H9 (cell line): ENCODE data around the gene ORC1. TPM values are rescaled to one million over a fixed set of nuclear protein-coding genes. Genes with fewer than 3 reads are reported as not detected.
A peak's percentile ranks its signal among the peaks of the same experiment; 100 is the strongest.

Experiments used
- DNase-seq: peaks from one replicate; pipeline ENCODE4 v3.0.0-alpha.2; 2017
- H2AFZ ChIP-seq: one replicate; pipeline ENCODE4 v1.6.1; 2013; ENCODE audit warnings: mild to moderate bottlenecking, low read length, control low read depth, moderate library complexity
- H2AK5ac ChIP-seq: 2 replicates; pipeline ENCODE4 v1.6.1; 2013; ENCODE audit warnings: low read length, control low read depth, mixed read lengths; ENCODE audit not compliant: insufficient read length
- H2BK120ac ChIP-seq: one replicate; pipeline ENCODE4 v1.6.1; 2013; ENCODE audit warnings: low read depth, mild to moderate bottlenecking, low read length, control low read depth, inconsistent platforms; ENCODE audit not compliant: poor library complexity, severe bottlenecking
- H2BK12ac ChIP-seq: 2 replicates; pipeline ENCODE4 v1.6.1; 2013; ENCODE audit warnings: low read length, control low read depth, mixed read lengths, low read depth; ENCODE audit not compliant: insufficient read length
- H2BK15ac ChIP-seq: 2 replicates; pipeline ENCODE4 v1.6.1; 2013; ENCODE audit warnings: low read depth, low read length, control low read depth
- H2BK20ac ChIP-seq: one replicate; pipeline ENCODE4 v1.6.1; 2013; ENCODE audit warnings: low read depth, mild to moderate bottlenecking, low read length, control low read depth, inconsistent platforms; ENCODE audit not compliant: poor library complexity, severe bottlenecking
- H2BK5ac ChIP-seq: 2 replicates; pipeline ENCODE4 v1.6.1; 2013; ENCODE audit warnings: low read length, control low read depth, mixed read lengths; ENCODE audit not compliant: insufficient read length
- H3K14ac ChIP-seq: 2 replicates; pipeline ENCODE4 v1.6.1; 2013; ENCODE audit warnings: low read length, control low read depth; ENCODE audit not compliant: insufficient read depth
- H3K18ac ChIP-seq: 2 replicates; pipeline ENCODE4 v1.6.1; 2013; ENCODE audit warnings: low read depth, mild to moderate bottlenecking, mixed read lengths, low read length, control low read depth; ENCODE audit not compliant: insufficient read length
- H3K23ac ChIP-seq: 2 replicates; pipeline ENCODE4 v1.6.1; 2013; ENCODE audit warnings: low read length, control low read depth, mixed read lengths, low read depth; ENCODE audit not compliant: insufficient read length
- H3K23me2 ChIP-seq: 2 replicates; pipeline ENCODE4 v1.6.1; 2013; ENCODE audit warnings: low read depth, mild to moderate bottlenecking, mixed read lengths, low read length, control low read depth; ENCODE audit not compliant: insufficient read length, poor library complexity, severe bottlenecking
- H3K27ac ChIP-seq: 2 replicates; pipeline ENCODE4 v1.5.1; 2013; ENCODE audit warnings: low read length, control low read depth, mixed read lengths, low read depth; ENCODE audit not compliant: insufficient read length
- H3K27me3 ChIP-seq: 2 replicates; pipeline ENCODE4 v1.6.1; 2013; ENCODE audit warnings: low read length, control low read depth, inconsistent platforms; ENCODE audit not compliant: insufficient read depth
- H3K4ac ChIP-seq: 2 replicates; pipeline ENCODE4 v1.6.1; 2013; ENCODE audit warnings: low read depth, mild to moderate bottlenecking, control low read depth, inconsistent platforms, low read length, moderate library complexity
- H3K4me1 ChIP-seq: 2 replicates; pipeline ENCODE4 v1.6.1; 2013; ENCODE audit warnings: low read length, control low read depth, inconsistent platforms; ENCODE audit not compliant: insufficient read depth
- H3K4me2 ChIP-seq: 2 replicates; pipeline ENCODE4 v1.6.1; 2013; ENCODE audit warnings: low read length, control low read depth, mixed read lengths; ENCODE audit not compliant: insufficient read length, insufficient read depth
- H3K56ac ChIP-seq: 2 replicates; pipeline ENCODE4 v1.6.1; 2013; ENCODE audit warnings: low read depth, mild to moderate bottlenecking, mixed read lengths, low read length, control low read depth; ENCODE audit not compliant: insufficient read length
- H3K79me1 ChIP-seq: 2 replicates; pipeline ENCODE4 v1.6.1; 2013; ENCODE audit warnings: low read depth, mild to moderate bottlenecking, moderate library complexity, low read length, control low read depth, inconsistent platforms; ENCODE audit not compliant: insufficient read depth, poor library complexity, severe bottlenecking
- H3K79me2 ChIP-seq: 2 replicates; pipeline ENCODE4 v1.6.1; 2013; ENCODE audit warnings: low read length, control low read depth, inconsistent platforms; ENCODE audit not compliant: insufficient read depth
- H3K9ac ChIP-seq: 2 replicates; pipeline ENCODE4 v1.6.1; 2013; ENCODE audit warnings: low read length, control low read depth, mixed read lengths; ENCODE audit not compliant: insufficient read length; ENCODE audit errors: extremely low read depth
- H3K9me3 ChIP-seq: one replicate; pipeline ENCODE4 v1.6.1; 2013; ENCODE audit warnings: low read depth, low read length, inconsistent platforms; ENCODE audit not compliant: control insufficient read depth
- H3T11ph ChIP-seq: one replicate; pipeline ENCODE4 v1.6.1; 2013; ENCODE audit warnings: mild to moderate bottlenecking, low read length, control low read depth, inconsistent platforms
- H4K20me1 ChIP-seq: one replicate; pipeline ENCODE4 v1.6.1; 2013; ENCODE audit not compliant: control insufficient read depth, insufficient read length, insufficient read depth
- H4K5ac ChIP-seq: 2 replicates; pipeline ENCODE4 v1.6.1; 2013; ENCODE audit warnings: low read depth, mild to moderate bottlenecking, mixed read lengths, low read length, control low read depth; ENCODE audit not compliant: insufficient read length
- H4K8ac ChIP-seq: replicated peaks from 2 replicates; pipeline ENCODE4 v1.6.1; 2013; ENCODE audit warnings: low read length, control low read depth, mixed read lengths, low read depth; ENCODE audit not compliant: insufficient read length
- H4K91ac ChIP-seq: 2 replicates; pipeline ENCODE4 v1.6.1; 2013; ENCODE audit warnings: low read depth, mild to moderate bottlenecking, moderate library complexity, mixed read lengths, low read length, control low read depth; ENCODE audit not compliant: insufficient read length
- H3K27ac Mint-ChIP-seq, 3 experiments: 2 replicates in 2 of 3; 3 replicates in 1 of 3; pipeline ENCODE4 v1.8.0; 2020 to 2021; ENCODE audit warnings: mixed read lengths in 3 of 3, mild to moderate bottlenecking in 1 of 3, moderate library complexity in 1 of 3
- H3K27me3 Mint-ChIP-seq: 2 replicates; pipeline ENCODE4 v1.8.0; 2021; ENCODE audit warnings: low read depth, mild to moderate bottlenecking, moderate library complexity, mixed read lengths
- H3K36me3 Mint-ChIP-seq, 3 experiments: 2 replicates in 2 of 3; 3 replicates in 1 of 3; pipeline ENCODE4 v1.8.0; 2020 to 2021; ENCODE audit warnings: low read depth in 3 of 3, mixed read lengths in 3 of 3; ENCODE audit not compliant: insufficient read depth in 1 of 3
- H3K4me1 Mint-ChIP-seq, 2 experiments: 2 replicates each; pipeline ENCODE4 v1.8.0; 2020; ENCODE audit warnings: mixed read lengths in 2 of 2
- H3K4me3 Mint-ChIP-seq, 2 experiments: 2 replicates in 1 of 2; 3 replicates in 1 of 2; pipeline ENCODE4 v1.8.0; 2020 to 2021; ENCODE audit warnings: mild to moderate bottlenecking in 2 of 2, mixed read lengths in 2 of 2, moderate library complexity in 1 of 2
- H3K9me3 Mint-ChIP-seq, 2 experiments: 2 replicates in 1 of 2; 3 replicates in 1 of 2; pipeline ENCODE4 v1.8.0; 2020; ENCODE audit warnings: mild to moderate bottlenecking in 2 of 2, mixed read lengths in 2 of 2, moderate library complexity in 1 of 2
- CTCF ChIP-seq: fragments of 200-600 bp; sonication (generic); conservative IDR thresholded peaks from 3 replicates; pipeline ENCODE4 v1.8.0; 2021; ENCODE audit warnings: antibody characterized with exemption, mild to moderate bottlenecking
- WGBS: extraction: QIAGEN DNeasy Blood & Tissue Kit; methylation state at CpG from one replicate; pipeline ENCODE4 v1.1.7; 2013; ENCODE audit warnings: missing lambda C conversion rate, low lambda C conversion rate, mixed read lengths; ENCODE audit not compliant: insufficient read length; ENCODE audit errors: extremely low coverage; 5-methylcytosine and 5-hydroxymethylcytosine counted together
- total RNA-seq: library from RNA; stranded (reverse); gene quantifications from 2 replicates; pipeline ENCODE4 v1.2.1, GENCODE V29; 2021

ORC1 gene
- total RNA-seq, 1 experiment from 2014 or later: 46.4 TPM

- peak overlapping the region; percentile 1 for H4K5ac ChIP-seq
- TF ChIP-seq CTCF: no peak
- H3K27me3 ChIP-seq: no peaks in the 10 kb centered on the region
- H3K79me1 ChIP-seq: peaks cover 2% of the 10 kb centered on the region
- H4K8ac ChIP-seq: no peak overlapping the region
- peak overlapping the region; percentile 18 for H3K56ac ChIP-seq
- H4K20me1 ChIP-seq: no peaks in the 10 kb centered on the region
- peak overlapping the region; percentile 99 for H3K27ac ChIP-seq
- Mint-ChIP-seq H3K27me3 (no peaks in the 10 kb centered on the region), H3K27ac (peak overlapping the region; percentile 100), H3K9me3 (no peaks in the 10 kb centered on the region; a peak in 1 of 5 replicates), H3K4me1 (peaks cover 21 to 23% of the 10 kb centered on the region in 2 experiments), H3K4me3 (peak overlapping the region; percentile 100), H3K36me3 (peaks cover 40 to 67% (median 56%) of the 10 kb centered on the region in 3 experiments)
- no peak overlapping the region; the same call in 1 of the 2 replicates for H3K4ac ChIP-seq
- peak overlapping the region; percentile 93 for H3K18ac ChIP-seq
- no peak overlapping the region for H3K23ac ChIP-seq
- WGBS: no CpG with 5 or more reads among the region's 16 CpGs
- peaks cover 15% of the 10 kb centered on the region; the same call in 1 of the 2 replicates for H3K79me2 ChIP-seq
- H2BK20ac ChIP-seq: no peak overlapping the region
- H3K9me3 ChIP-seq: no peaks in the 10 kb centered on the region
- no peak overlapping the region for H2BK15ac ChIP-seq
- no peak overlapping the region for H2BK120ac ChIP-seq
- peak overlapping the region; percentile 93 for H3K14ac ChIP-seq
- no peak overlapping the region for H2AFZ ChIP-seq
- H4K91ac ChIP-seq: no peak overlapping the region
- no peak overlapping the region for H2AK5ac ChIP-seq
- H3K4me1 ChIP-seq: no peaks in the 10 kb centered on the region
- peaks cover 5% of the 10 kb centered on the region for H3K23me2 ChIP-seq
- H3T11ph ChIP-seq: no peak overlapping the region
- peak overlapping the region; percentile 96 for H3K4me2 ChIP-seq
- peak overlapping the region; percentile 91 for H3K9ac ChIP-seq
- peak; percentile 81 for DNase-seq
- peak overlapping the region; percentile 3 for H2BK5ac ChIP-seq
- H2BK12ac ChIP-seq: no peak overlapping the region
Measured at GRCh38 chr1:52403566-52404115, 582 bp downstream of the ORC1 start.
